ENCODE measurements around the gene RFPL4AL1.
A peak's percentile ranks its signal among the peaks of the same experiment; 100 is the strongest.
"Not testable (repeated sequence)": the region's sequence is repeated elsewhere in the genome, so short reads cannot be mapped to it uniquely, and the experiment has no call there.

Gene RFPL4AL1

DNA sequence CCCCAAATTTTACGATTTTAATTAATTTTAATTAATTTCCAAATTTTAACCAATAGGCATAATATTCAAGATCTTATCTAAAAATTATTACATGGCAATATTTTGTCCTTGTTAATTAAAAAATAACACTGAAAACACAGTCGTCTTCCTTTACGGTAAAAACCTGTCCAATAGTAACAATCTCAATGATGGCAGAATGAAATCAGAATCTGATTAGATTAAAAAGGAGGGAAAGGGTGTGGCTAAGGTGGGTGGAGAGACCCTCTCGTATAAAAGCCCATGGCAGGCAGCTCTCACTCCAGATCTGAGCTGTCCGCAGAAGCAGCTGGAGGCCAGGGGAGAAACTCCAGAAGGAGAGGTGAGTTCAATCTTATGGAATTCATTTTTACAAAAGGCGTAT is at the start of gene RFPL4AL1:
TSS of gene RFPL4AL1 (plus strand) at position 301 of the 400 bp plus-strand sequence. CDS start 2,687 bp downstream, outside the sequence.
- DNase-seq (ENCODE audit: low read depth), result not testable (repeated sequence)

DNA sequence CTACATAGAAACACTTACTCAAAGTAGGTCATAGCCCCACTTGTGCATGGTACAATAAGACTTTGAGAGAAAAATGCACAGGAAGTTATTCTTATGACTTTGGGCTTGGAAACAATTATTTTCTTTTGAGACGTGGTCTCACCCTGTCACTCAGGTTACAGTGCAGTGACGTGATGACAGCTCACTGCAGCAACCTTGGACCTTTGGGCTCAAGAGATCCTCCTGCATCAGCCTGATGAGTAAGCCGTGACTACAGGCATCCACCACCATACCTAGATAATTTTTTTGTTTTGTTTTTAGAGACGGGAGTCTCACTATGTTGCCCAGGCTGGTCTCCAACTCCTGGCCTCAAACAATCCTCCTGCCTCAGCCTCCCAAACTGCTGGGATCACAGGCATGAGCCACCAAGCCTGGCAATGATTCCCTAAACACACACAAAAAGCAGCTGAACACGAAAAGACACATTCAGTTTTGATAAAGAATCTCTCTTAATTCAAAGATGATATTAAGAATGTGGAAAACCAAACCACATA is 48.6 kb upstream of the RFPL4AL1 start:
- no peak for DNase-seq (ENCODE audit: low read depth)

DNA sequence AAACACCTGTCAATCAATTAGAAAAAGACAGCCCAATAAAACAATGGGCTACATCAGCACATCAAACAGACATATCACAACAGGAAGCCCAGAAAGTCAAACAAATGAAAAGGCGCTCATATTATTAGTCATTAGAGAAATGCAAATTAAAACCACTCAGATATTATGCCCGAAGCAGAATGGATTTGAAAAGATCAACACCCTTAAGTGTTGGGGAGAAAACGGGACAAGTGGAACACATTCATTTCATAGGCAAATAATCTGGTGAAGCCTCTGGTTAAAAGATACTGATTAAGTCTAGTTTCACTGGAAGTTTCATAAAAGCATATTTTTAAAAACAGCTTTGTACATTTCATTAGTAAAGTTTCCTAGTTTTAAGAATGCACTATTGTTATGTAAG is 48.1 kb upstream of the RFPL4AL1 start:
- no peak for DNase-seq (ENCODE audit: low read depth)

DNA sequence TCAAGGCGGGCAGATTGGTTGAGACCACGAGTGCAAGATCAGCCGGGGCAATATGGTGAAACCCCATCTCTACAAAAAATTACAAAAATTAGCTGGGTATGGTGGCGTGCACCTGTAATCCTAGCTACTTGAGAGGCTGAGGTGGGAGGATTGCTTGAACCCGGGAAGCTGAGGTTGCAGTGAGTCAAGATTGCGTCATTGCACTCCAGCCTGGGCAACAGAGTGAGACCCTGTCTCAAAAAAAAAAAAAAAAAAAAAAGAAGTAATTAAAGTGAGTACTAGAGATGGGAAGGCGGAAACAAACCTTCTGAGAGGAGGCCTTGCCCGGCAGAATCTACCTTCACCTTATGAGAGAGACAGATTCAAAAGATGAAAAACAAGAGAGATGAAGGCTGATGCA is 45.4 kb upstream of the RFPL4AL1 start:
- DNase-seq (ENCODE audit: low read depth), result no peak

DNA sequence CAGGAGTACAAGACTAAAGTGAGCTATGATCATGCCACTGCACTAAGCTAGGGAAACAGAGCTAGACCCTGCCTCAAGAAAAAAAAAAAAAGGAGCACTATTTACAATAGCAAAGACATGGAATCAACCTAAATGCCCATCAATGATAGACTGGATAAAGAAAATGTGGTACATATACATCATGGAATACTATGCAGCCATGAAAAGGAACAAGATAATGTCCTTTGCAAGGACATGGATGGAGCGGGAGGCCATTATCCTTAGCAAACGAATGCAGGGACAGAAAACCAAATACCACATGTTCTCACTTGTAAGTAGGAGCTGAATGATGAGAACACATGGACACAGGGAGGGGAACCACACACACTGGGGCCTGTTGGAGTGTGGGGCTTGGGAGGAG is 38.5 kb upstream of the RFPL4AL1 start:
- not testable (repeated sequence) for DNase-seq (ENCODE audit: low read depth)

DNA sequence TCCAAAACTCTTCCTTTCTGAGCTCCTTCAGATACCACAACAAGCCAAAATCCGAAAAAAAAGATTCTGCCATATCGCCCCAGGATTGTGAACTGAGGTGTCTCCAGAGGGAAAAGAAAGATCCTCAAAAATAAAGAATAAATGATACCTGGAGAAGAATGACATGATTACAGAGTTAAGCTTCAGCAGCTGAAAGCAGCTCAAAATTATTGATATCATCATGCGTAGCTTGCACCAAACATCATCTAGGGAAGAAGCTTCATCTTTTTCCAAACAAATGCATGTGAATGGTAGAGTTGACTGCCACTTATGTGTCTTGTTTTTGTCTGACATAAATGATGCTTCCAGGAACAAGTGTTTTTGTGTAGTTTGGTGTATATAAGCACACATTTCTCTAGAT is 30.6 kb upstream of the RFPL4AL1 start, which contains the start of gene NLRP9:
TSS of gene NLRP9 (minus strand) at position 101 of the 400 bp plus-strand sequence. CDS start at position 73, 28 bp downstream.
- DNase-seq (ENCODE audit: low read depth), result no peak

DNA sequence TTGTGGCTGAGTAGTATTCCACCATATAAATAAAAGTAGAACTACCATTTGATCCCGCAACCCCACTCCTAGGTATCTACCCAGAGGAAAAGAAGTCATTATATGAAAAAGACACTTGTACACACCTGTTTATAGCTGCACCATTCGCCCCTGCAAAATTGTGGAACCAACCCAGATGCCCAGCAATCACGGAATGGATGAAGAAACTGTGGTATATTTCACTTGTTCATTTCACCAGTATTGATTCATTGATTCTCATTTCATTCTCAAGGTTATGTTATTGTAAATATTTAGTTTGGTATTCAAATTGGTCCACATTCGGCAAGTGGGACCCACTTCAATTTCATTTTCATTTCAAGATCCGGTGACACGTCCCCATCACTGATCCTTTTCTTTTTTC is 18.2 kb upstream of the RFPL4AL1 start:
- no peak for DNase-seq (ENCODE audit: low read depth)

DNA sequence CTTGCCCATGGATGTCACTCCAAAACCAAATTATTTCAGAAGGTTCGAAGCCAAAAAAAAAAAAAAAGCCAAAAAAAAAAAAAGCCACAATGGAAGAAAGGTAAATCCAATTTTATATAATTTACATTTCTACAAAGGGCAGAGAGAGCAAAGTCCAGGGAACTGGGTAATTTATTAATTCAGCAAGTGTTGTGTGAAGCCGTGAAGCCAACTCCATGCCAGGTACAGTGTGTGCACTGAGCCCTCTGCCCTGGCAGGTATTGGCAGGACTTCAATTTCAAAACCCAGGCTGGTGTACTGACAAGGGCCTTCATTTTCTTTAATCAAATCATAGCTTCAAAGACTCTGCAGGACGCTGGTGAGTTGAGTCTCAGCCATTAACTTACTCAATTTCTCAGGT is 15.5 kb upstream of the RFPL4AL1 start:
- no peak for DNase-seq (ENCODE audit: low read depth)

DNA sequence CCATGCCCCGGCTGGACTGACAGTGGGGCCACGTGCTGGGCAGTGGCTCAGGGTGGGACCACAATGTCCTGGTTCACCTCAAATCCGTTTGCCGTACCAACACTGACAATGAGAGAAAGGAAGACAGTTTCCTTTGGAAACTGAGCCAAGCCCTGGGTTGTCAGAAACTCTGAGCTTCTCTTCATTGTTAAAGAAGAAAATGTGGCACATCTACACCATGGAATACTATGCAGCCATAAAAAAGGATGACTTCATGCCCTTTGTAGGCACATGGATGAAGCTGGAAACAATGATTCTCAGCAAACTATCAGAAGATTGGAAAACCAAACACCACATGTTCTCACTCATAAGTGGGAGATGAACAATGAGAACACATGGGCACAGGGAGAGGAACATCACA is 12.1 kb upstream of the RFPL4AL1 start:
- not testable (repeated sequence) for DNase-seq (ENCODE audit: low read depth)

DNA sequence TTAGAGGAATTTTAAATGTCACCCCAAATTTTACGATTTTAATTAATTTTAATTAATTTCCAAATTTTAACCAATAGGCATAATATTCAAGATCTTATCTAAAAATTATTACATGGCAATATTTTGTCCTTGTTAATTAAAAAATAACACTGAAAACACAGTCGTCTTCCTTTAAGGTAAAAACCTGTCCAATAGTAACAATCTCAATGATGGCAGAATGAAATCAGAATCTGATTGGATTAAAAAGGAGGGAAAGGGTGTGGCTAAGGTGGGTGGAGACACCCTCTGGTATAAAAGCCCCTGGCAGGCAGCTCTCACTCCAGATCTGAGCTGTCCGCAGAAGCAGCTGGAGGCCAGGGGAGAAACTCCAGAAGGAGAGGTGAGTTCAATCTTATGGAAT is 10.1 kb upstream of the RFPL4AL1 start, which contains the start of gene RFPL4A:
TSS of gene RFPL4A (plus strand) at position 301 of the 400 bp plus-strand sequence. CDS start 2,704 bp downstream, outside the sequence.
- DNase-seq (ENCODE audit: low read depth), result not testable (repeated sequence)

DNA sequence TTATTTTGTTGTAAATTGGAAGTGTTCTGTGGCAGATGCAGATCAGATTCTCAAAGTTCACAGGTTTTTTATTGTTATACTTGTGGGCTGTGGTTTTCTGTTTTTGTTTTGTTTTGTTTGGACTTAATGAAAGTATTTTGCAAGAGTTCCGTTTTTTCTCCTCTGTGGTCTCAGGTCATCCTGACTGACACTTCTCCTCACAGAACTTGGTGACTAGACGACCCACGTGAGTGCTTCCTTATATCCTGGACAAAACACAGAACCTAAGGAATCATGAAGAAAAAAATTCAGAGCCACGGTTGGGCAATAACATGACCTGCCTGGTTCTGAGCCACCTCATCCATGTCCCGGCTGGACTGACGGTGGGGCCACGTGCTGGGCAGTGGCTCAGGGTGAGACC is 2.5 kb upstream of the RFPL4AL1 start:
- no peak for DNase-seq (ENCODE audit: low read depth)

DNA sequence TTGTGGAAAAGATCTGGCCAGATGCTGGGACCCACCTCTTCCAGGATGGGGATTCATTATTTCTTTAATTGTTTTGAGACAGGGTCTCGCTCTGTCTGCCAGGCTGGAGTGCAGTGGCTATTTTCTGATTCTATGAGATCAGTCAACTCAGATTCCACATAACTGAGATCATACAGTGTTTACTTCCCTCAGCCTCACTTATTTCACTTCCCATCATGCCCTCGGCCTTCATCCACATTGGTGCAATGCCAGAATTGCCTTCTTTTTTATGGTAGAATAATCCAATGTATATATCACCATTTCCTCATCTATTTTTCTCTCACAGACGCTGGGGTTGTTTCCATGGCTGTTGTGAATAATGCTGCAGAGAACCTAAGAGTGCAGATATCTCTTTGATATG is 714 bp downstream of the RFPL4AL1 start:
- not testable (repeated sequence) for DNase-seq (ENCODE audit: low read depth)

DNA sequence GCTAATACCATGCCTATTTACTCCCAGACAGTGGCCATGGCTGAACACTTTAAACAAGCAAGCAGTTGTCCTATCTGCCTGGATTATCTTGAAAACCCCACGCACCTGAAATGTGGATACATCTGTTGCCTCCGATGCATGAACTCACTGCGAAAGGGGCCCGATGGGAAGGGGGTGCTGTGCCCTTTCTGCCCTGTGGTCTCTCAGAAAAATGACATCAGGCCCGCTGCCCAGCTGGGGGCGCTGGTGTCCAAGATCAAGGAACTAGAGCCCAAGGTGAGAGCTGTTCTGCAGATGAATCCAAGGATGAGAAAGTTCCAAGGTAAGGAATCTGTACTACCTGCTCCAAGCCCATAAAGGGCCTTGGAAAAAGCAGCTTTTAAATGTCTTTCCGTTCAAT is 8.6 kb downstream of the RFPL4AL1 start:
- DNase-seq (ENCODE audit: low read depth), result no peak

DNA sequence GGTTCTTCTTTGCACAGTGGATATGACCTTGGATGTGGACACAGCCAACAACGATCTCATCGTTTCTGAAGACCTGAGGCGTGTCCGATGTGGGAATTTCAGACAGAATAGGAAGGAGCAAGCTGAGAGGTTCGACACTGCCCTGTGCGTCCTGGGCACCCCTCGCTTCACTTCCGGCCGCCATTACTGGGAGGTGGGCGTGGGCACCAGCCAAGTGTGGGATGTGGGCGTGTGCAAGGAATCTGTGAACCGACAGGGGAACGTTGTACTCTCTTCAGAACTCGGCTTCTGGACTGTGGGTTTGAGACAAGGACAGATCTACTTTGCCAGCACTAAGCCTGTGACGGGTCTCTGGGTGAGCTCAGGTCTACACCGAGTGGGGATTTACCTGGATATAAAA is 9.4 kb downstream of the RFPL4AL1 start:
- no peak for DNase-seq (ENCODE audit: low read depth)

DNA sequence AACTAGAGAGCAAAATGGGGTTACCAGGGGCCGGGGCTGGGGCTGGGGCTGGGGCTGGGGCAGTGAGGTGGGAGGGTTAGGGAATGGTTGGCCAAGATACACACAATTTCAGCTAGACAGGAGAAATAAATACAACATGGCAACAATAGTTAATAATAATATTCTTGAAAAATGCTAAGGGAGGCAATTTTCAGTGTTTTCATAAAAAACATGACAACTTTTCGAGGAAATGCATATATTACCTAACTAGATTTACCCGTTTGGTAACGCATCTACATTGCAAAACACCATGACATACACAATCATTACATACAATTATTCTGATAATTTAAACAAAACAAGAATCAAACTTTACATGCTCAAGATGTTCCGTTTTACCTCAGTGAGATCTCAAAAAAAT is 12.2 kb downstream of the RFPL4AL1 start:
- DNase-seq (ENCODE audit: low read depth), result no peak

DNA sequence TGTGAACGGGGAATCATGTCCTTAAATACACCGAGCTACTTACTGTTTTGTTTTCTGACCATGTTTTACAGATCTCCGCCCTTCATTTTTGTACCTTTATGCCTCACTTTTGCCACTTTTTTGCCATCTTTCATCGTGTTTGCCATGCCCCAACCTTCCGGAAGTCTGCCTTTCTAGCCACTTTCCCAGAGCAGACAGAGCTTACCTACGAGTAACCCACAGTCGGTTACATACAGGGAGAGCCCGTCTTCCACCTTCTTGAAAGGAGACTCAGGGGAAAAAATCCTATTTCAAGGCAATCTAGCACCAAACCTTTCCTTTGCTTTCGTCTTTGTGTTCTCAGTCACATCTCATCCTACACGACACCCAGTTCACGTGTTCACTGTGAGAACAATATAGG is 26.1 kb downstream of the RFPL4AL1 start:
- no peak for DNase-seq (ENCODE audit: low read depth)

DNA sequence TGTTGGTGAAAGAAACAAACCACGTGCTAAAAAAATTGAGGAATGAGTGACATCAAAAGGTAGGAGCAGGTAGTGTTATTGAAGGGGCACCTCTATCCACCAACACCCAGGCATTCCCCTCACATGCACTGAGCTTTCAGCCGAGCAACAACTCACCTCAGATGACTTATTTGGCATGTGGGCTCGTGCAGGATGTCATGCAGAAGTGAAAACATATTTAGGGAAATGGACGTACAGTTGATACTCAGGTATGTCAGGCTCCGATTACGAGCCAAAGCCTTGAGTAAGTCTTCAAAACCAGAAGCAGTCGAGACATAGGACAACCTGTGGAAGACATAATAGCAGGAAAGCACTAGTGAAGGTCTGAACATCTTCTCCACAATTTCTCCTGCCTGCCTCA is 32.5 kb downstream of the RFPL4AL1 start:
- DNase-seq (ENCODE audit: low read depth), result no peak

DNA sequence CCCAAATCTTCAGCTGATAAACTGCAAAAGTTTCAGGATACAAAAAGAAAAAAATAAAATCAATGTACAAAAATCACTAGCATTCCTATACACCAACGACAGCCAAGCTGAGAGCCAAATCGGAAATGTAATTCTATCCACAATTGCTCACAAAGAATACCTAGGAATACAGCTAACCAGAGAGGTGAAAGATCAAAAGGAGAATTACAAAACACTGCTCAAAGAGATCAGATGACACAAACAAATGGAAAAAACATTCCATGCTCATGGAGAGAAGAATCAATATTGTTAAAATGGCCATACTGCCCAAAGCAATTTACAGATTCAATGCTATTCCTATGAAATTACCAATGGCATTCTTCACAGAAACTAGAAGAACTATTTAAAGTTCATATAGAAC is 33.4 kb downstream of the RFPL4AL1 start:
- DNase-seq (ENCODE audit: low read depth), result no peak

DNA sequence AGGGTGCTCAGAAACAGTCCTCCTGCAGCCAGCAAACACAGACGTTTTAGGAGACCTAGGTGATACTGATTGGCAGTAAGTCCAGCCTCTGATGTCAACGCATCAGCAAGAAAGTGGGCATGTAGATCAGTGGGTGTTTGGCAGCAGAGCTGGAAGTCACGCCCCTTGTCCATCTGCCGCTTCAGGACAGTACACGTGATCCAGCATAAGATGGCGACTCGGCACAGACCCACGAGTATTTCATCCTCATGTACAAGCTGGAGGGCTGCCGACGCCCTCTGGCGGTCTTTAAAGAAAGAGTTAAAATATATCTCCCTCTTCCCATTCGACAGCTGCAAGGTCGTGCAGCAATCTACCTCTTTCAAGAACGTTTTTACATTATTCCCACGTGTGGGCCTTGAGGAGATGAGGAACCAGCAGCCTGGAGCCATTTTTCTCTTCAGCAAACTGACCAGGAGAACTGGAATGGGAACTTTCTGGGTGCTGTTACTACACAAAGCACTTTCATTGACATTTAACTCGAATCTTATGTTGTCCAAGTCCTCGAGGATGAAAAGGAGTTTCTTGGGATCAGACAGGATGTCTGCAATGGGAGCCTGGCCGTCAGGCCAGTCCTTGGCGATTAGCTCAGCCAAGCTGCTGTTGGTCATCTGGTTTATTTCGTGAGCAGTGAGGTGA is 40.6 kb downstream of the RFPL4AL1 start:
- DNase-seq (ENCODE audit: low read depth), result peak; percentile 21

DNA sequence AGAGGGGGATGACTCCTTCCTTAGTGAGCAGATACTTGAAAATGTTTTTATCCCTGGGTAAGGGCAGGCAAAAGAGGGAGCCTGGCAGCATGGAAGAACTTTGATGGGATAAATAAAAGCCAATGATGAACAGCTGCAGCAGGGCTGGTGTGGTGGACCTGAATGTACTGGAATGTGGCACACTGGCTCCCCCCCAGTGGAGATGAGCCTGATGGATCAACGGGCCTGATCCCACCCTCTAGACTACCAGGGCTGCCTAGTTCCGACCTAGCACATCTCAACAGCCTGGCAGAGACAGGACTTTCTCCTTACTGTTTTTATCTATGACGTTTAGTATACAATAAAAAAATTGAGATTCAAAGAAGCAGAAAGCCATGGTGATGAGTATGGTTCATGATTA is 42.4 kb downstream of the RFPL4AL1 start:
- no peak for DNase-seq (ENCODE audit: low read depth)

DNA sequence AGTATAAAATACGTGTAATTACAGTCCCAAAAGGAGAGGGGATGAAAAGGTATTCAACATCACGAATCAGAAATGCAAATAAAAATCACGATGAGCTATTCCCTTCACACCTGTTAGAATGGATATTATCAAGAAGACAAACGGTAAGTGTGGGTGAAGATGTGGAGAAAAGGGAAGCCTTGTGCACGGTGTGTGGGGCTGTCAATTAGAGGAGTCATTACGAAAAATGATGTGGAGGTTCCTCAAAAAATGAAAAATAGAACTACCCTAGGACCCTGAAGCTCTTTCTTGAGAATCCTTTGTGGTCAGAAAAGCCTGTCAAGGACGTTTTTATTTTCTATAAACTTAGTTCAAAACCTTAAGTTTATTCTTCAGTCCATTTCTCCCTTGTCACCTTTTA is 43.5 kb downstream of the RFPL4AL1 start:
- DNase-seq (ENCODE audit: low read depth), result no peak

DNA sequence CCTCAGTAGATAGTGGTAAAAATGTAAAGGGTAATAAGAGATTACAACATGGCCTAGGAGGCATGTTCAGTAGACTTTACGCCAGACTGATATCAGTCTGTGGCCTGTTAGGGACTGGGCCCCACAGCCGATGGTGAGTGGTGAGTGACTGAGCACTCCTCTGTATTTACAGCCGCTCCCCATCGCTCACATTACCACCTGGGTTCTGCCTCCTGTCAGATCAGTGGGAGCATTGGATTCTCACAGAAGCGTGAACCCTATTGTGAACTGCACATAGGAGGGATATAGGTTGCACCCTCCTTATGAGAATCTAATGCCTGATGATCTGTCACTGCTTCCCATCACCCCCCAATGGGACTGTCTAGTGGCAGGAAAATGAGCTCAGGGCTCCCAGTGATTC is 45.0 kb downstream of the RFPL4AL1 start:
- no peak for DNase-seq (ENCODE audit: low read depth)

DNA sequence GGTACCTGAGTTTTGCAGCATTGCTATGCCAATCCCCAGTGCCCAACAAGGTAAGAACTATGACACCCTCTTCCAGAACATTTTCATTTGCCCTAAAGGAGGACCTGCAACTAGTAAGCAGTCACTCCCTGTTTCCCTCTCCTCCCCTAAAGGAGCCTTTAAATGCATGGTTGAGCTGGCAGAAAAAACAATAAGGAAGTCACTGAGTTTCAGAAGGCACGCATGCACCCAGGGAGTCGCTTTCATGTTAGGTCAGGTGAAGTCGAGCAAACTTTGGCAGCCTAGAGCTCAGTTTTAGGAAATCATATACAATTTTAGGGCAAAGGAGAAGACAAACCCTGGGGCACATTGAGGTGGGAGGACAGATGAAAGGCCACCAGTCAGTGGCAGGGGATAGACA is 51.1 kb downstream of the RFPL4AL1 start:
- DNase-seq (ENCODE audit: low read depth), result no peak
